ENCODE data around the gene SLC35F1.

SLC35F1 gene

GRCh38 chr6:118228886-118229285 lies 321.8 kb downstream of the SLC35F1 start:
- H3K27ac ChIP-seq, result no peak overlapping the region
- TF ChIP-seq CTCF (conservative IDR thresholded peaks at IDR 0.05), result no peak

GRCh38 chr6:118240878-118241528 lies 333.9 kb downstream of the SLC35F1 start:
- no peak overlapping the region for H3K27ac ChIP-seq
- no peak for TF ChIP-seq CTCF (conservative IDR thresholded peaks at IDR 0.05)

GRCh38 chr6:118246406-118246805 lies 339.3 kb downstream of the SLC35F1 start:
- no peak for TF ChIP-seq CTCF (conservative IDR thresholded peaks at IDR 0.05)
- no peak overlapping the region for H3K27ac ChIP-seq

- TF ChIP-seq CTCF (conservative IDR thresholded peaks at IDR 0.05), result no peak
- H3K27ac ChIP-seq, result no peak overlapping the region
Observed at GRCh38 chr6:118248171-118248570, 341.1 kb downstream of the SLC35F1 start.

- no peak overlapping the region for H3K27ac ChIP-seq
- TF ChIP-seq CTCF (conservative IDR thresholded peaks at IDR 0.05), result no peak
Observed at GRCh38 chr6:118249680-118250079, 342.6 kb downstream of the SLC35F1 start.

GRCh38 chr6:118252474-118252873 lies 345.4 kb downstream of the SLC35F1 start:
- H3K27ac ChIP-seq, result no peak overlapping the region
- no peak for TF ChIP-seq CTCF (conservative IDR thresholded peaks at IDR 0.05)

GRCh38 chr6:118253741-118254140 lies 346.7 kb downstream of the SLC35F1 start:
- no peak overlapping the region for H3K27ac ChIP-seq
- no peak for TF ChIP-seq CTCF (conservative IDR thresholded peaks at IDR 0.05)
